HEK293 (cell line): ENCODE data around the gene KDM2B.

Experiments used
- CTCF ChIA-PET: fragments of 350-600 bp; formaldehyde crosslinking; extraction: SDS; loops from one replicate; lab custom pipeline; 2021; ENCODE audit warnings: antibody characterized with exemption; lab: Yijun Ruan, JAX
- POLR2A ChIA-PET: fragments of 300-600 bp; formaldehyde crosslinking; extraction: SDS; loops from one replicate; lab custom pipeline; 2020; ENCODE audit warnings: antibody characterized with exemption, inconsistent platforms; lab: Yijun Ruan, JAX
- H3K27ac ChIP-seq: fragments of 200-500 bp; sonication (Bioruptor generic); 2 replicates; pipeline ENCODE4 v1.5.1; 2014; ENCODE audit warnings: low read depth, low read length, control low read depth, inconsistent platforms; ENCODE audit errors: extremely low read depth
- H3K36me3 ChIP-seq, 2 experiments: fragments of 200-500 bp in 1 of 2; sonication (Bioruptor generic) in 1 of 2; 1 replicate in 1 of 2; 2 replicates in 1 of 2; pipeline ENCODE4 v1.5.1; 2014 to 2017; ENCODE audit warnings: inconsistent platforms in 2 of 2, low read length in 2 of 2; ENCODE audit not compliant: control insufficient read depth in 2 of 2, insufficient read depth in 1 of 2
- H3K4me1 ChIP-seq: fragments of 200-500 bp; sonication (Bioruptor generic); 2 replicates; pipeline ENCODE4 v1.5.1; 2014; ENCODE audit warnings: mild to moderate bottlenecking, low read length, inconsistent platforms; ENCODE audit not compliant: control insufficient read depth, insufficient read depth
- H3K4me3 ChIP-seq: 2 replicates; pipeline ENCODE4 v1.5.1; 2011; ENCODE audit warnings: low read depth, mild to moderate bottlenecking, control low read depth, low read length, moderate library complexity
- H3K9me3 ChIP-seq: fragments of 200-500 bp; sonication (Bioruptor generic); 2 replicates; pipeline ENCODE4 v1.5.1; 2014; ENCODE audit warnings: low read depth, low read length, inconsistent platforms; ENCODE audit not compliant: control insufficient read depth, insufficient read depth
- CTCF ChIP-seq: fragments of 450-650 bp; formaldehyde crosslinking; IDR thresholded peaks from 2 replicates; pipeline ENCODE4 v1.5.1; 2016; ENCODE audit warnings: missing biosample characterization, missing genetic modification characterization
- GLIS1 ChIP-seq: fragments of 450-650 bp; formaldehyde crosslinking; IDR thresholded peaks from 2 replicates; pipeline ENCODE4 v1.5.1; 2016; ENCODE audit warnings: missing biosample characterization, missing genetic modification characterization
- GLIS2 ChIP-seq: fragments of 450-650 bp; formaldehyde crosslinking; IDR thresholded peaks from 2 replicates; pipeline ENCODE4 v1.5.1; 2016; ENCODE audit warnings: missing biosample characterization, missing genetic modification characterization
- KLF1 ChIP-seq: fragments of 450-650 bp; formaldehyde crosslinking; IDR thresholded peaks from 2 replicates; pipeline ENCODE4 v1.5.1; 2016; ENCODE audit warnings: missing biosample characterization, missing genetic modification characterization
- KLF16 ChIP-seq: fragments of 450-650 bp; formaldehyde crosslinking; IDR thresholded peaks from 2 replicates; pipeline ENCODE4 v1.5.1; 2017; ENCODE audit warnings: missing biosample characterization, missing genetic modification characterization
- KLF9 ChIP-seq: fragments of 450-650 bp; formaldehyde crosslinking; IDR thresholded peaks from 2 replicates; pipeline ENCODE4 v1.5.1; 2016; ENCODE audit warnings: missing biosample characterization, missing genetic modification characterization, low read depth
- OVOL3 ChIP-seq: fragments of 450-650 bp; formaldehyde crosslinking; IDR thresholded peaks from 2 replicates; pipeline ENCODE4 v1.5.1; 2016; ENCODE audit warnings: missing biosample characterization, missing genetic modification characterization
- PATZ1 ChIP-seq: fragments of 450-650 bp; formaldehyde crosslinking; IDR thresholded peaks from 2 replicates; pipeline ENCODE4 v1.5.1; 2016; ENCODE audit warnings: missing biosample characterization, missing genetic modification characterization
- PBX3 ChIP-seq: sonication (generic); formaldehyde crosslinking; IDR thresholded peaks from 2 replicates; pipeline ENCODE4 v1.8.1; 2022; ENCODE audit warnings: mild to moderate bottlenecking, moderate library complexity, missing genetic modification reagents
- PRDM10 ChIP-seq: fragments of 450-650 bp; formaldehyde crosslinking; IDR thresholded peaks from 2 replicates; pipeline ENCODE4 v1.5.1; 2016; ENCODE audit warnings: missing biosample characterization, missing genetic modification characterization
- SP2 ChIP-seq: fragments of 450-650 bp; formaldehyde crosslinking; IDR thresholded peaks from 2 replicates; pipeline ENCODE4 v1.5.1; 2016; ENCODE audit warnings: missing biosample characterization, missing genetic modification characterization
- SP3 ChIP-seq: fragments of 450-650 bp; formaldehyde crosslinking; IDR thresholded peaks from 2 replicates; pipeline ENCODE4 v1.5.1; 2016; ENCODE audit warnings: missing biosample characterization, missing genetic modification characterization
- WT1 ChIP-seq: fragments of 450-650 bp; formaldehyde crosslinking; IDR thresholded peaks from 2 replicates; pipeline ENCODE4 v1.5.1; 2016; ENCODE audit warnings: missing biosample characterization, missing genetic modification characterization
- ZBTB26 ChIP-seq: fragments of 450-650 bp; formaldehyde crosslinking; optimal IDR thresholded peaks from 2 replicates; pipeline ENCODE3; 2016; ENCODE audit warnings: missing biosample characterization, mild to moderate bottlenecking, missing genetic modification characterization
- ZBTB8A ChIP-seq: fragments of 450-650 bp; formaldehyde crosslinking; IDR thresholded peaks from 2 replicates; pipeline ENCODE4 v1.5.1; 2016; ENCODE audit warnings: missing biosample characterization, missing genetic modification characterization
- ZFP37 ChIP-seq: fragments of 450-650 bp; formaldehyde crosslinking; IDR thresholded peaks from 2 replicates; pipeline ENCODE4 v1.5.1; 2016; ENCODE audit warnings: missing biosample characterization, missing genetic modification characterization
- ZIC2 ChIP-seq: fragments of 450-650 bp; formaldehyde crosslinking; IDR thresholded peaks from 2 replicates; pipeline ENCODE4 v1.5.1; 2016; ENCODE audit warnings: missing biosample characterization, missing genetic modification characterization
- ZNF2 ChIP-seq: fragments of 450-650 bp; formaldehyde crosslinking; IDR thresholded peaks from 2 replicates; pipeline ENCODE4 v1.5.1; 2016; ENCODE audit warnings: missing biosample characterization, missing genetic modification characterization
- ZNF335 ChIP-seq: fragments of 450-650 bp; formaldehyde crosslinking; conservative IDR thresholded peaks from 2 replicates; pipeline ENCODE4 v1.5.1; 2016; ENCODE audit warnings: missing biosample characterization, missing genetic modification characterization
- ZNF341 ChIP-seq: fragments of 450-650 bp; formaldehyde crosslinking; IDR thresholded peaks from 2 replicates; pipeline ENCODE4; 2016; ENCODE audit warnings: low read depth, missing biosample characterization, missing genetic modification characterization
- ZNF423 ChIP-seq: fragments of 450-650 bp; formaldehyde crosslinking; IDR thresholded peaks from 2 replicates; pipeline ENCODE4 v1.5.1; 2016; ENCODE audit warnings: missing biosample characterization, missing genetic modification characterization
- ZNF692 ChIP-seq: fragments of 450-650 bp; formaldehyde crosslinking; IDR thresholded peaks from 2 replicates; pipeline ENCODE4 v1.5.1; 2016; ENCODE audit warnings: missing biosample characterization, missing genetic modification characterization

KDM2B gene

GRCh38 chr12:121628037-121628436, 47.2 kb upstream of the KDM2B start (continued):
- TF ChIP-seq OVOL3 = no peak
- TF ChIP-seq WT1 = peak; percentile 53; the same call in 1 of the 2 replicates
- TF ChIP-seq ZNF2 = no peak
- TF ChIP-seq, all 188 proteins: peak for 4

GRCh38 chr12:121626853-121627640, 46.2 kb upstream of the KDM2B start:
- ChIA-PET POLR2A (interaction anchor here (0.5 to 1.8 kb wide), 11 partner anchors 9 to 1319 kb away, joined by 3 to 7 read pairs (median 4); partner anchors contain the start of gene RNF34), CTCF (interaction anchor here (0.6 to 7.6 kb wide), 15 partner anchors 9 to 167 kb away, joined by 3 to 103 read pairs (median 3); no protein-coding TSS in a partner anchor)
- no peaks in the 10 kb centered on the region for H3K36me3 ChIP-seq
- peak overlapping the region; percentile 65 for H3K4me3 ChIP-seq
- peak overlapping the region; percentile 61; the same call in 1 of the 2 replicates for H3K27ac ChIP-seq
- no peaks in the 10 kb centered on the region for H3K9me3 ChIP-seq
- peaks cover 5% of the 10 kb centered on the region; the same call in 1 of the 2 replicates for H3K4me1 ChIP-seq
- peak; percentile 38 for TF ChIP-seq CTCF (tag by site-specific recombination)
- TF ChIP-seq SP3 (tag by site-specific recombination) = peak; percentile 66
- no peak; the same call in 1 of the 2 replicates for TF ChIP-seq KLF1 (tag by site-specific recombination)
- TF ChIP-seq ZNF692 (tag by site-specific recombination) = 0 out of 2 replicates have a peak, but pooled peaks have one; percentile 37
- peak; percentile 85 for TF ChIP-seq PRDM10 (tag by site-specific recombination)
- TF ChIP-seq ZNF341 (tag by site-specific recombination) = peak; percentile 63
- peak; percentile 16; the same call in 1 of the 2 replicates for TF ChIP-seq ZBTB8A
- peak; percentile 87 for TF ChIP-seq SP2
- peak; percentile 87 for TF ChIP-seq GLIS2 (tag by site-specific recombination)
- peak; percentile 70 for TF ChIP-seq ZIC2 (tag by site-specific recombination)
- peak; percentile 61; the same call in 1 of the 2 replicates for TF ChIP-seq KLF9 (tag by site-specific recombination)
- TF ChIP-seq PATZ1 (tag by site-specific recombination) = peak; percentile 65; the same call in 1 of the 2 replicates
- peak; percentile 79 for TF ChIP-seq ZNF335 (tag by site-specific recombination)
- TF ChIP-seq ZBTB26 = peak; percentile 33
- no peak for TF ChIP-seq PBX3 (CRISPR knock-in tag)
- peak; percentile 61 for TF ChIP-seq GLIS1 (tag by site-specific recombination)
- TF ChIP-seq ZFP37 (tag by site-specific recombination) = 0 out of 2 replicates have a peak, but pooled peaks have one; percentile 29
- TF ChIP-seq ZNF423 (tag by site-specific recombination) = peak; percentile 44; the same call in 1 of the 2 replicates
- 0 out of 2 replicates have a peak, but pooled peaks have one; percentile 35 for TF ChIP-seq KLF16
